GM19043 (cell line): ENCODE results near the gene ZIC4.

Experiments
- ATAC-seq: cut with Tn5 transposase; IDR thresholded peaks from one replicate; pipeline ENCODE4 v1.9.1; 2021; ENCODE audit warnings: low read depth; ENCODE audit not compliant: unreplicated experiment

Gene ZIC4

GRCh38 chr3:147358144-147358992 is 48.0 kb downstream of the ZIC4 start:
- ATAC-seq: no peak

GRCh38 chr3:147356909-147357900 is 49.1 kb downstream of the ZIC4 start:
- no peak for ATAC-seq

GRCh38 chr3:147356145-147356908 is 50.0 kb downstream of the ZIC4 start:
- no peak for ATAC-seq

- ATAC-seq: no peak
These were observed 50.6 kb downstream of the ZIC4 start for GRCh38 chr3:147355753-147356090.

- ATAC-seq: no peak
These were observed 51.1 kb downstream of the ZIC4 start for GRCh38 chr3:147355084-147355752.

GRCh38 chr3:147354623-147355022 is 51.7 kb downstream of the ZIC4 start:
- no peak for ATAC-seq

- no peak for ATAC-seq
These were observed 55.0 kb downstream of the ZIC4 start for GRCh38 chr3:147351301-147351700.

- ATAC-seq: no peak
These were observed 57.4 kb downstream of the ZIC4 start for GRCh38 chr3:147348976-147349375.

- no peak for ATAC-seq
These were observed 62.4 kb downstream of the ZIC4 start for GRCh38 chr3:147343926-147344325.

- ATAC-seq: no peak
These were observed 64.6 kb downstream of the ZIC4 start for GRCh38 chr3:147341727-147342126.

- ATAC-seq: no peak
These were observed 69.6 kb downstream of the ZIC4 start for GRCh38 chr3:147336543-147337278.
